SK-N-SH treated with all-trans-retinoic acid at 6 μM for 48 hours (cell line): ENCODE measurements around the gene KRT9.

ENCODE experiments used
- ATAC-seq: fragments of 200-7000 bp; cut with Tn5 transposase; 3 replicates; pipeline ENCODE4 v1.9.1; 2020; ENCODE audit warnings: mild to moderate bottlenecking, moderate library complexity
- CSDC2 ChIP-seq: fragments of 250-450 bp; sonication (Bioruptor Pico); IDR thresholded peaks from 2 replicates; pipeline ENCODE4 v1.5.0; 2020; ENCODE audit warnings: mild to moderate bottlenecking, moderate library complexity
- ESRRG ChIP-seq: fragments of 250-450 bp; sonication (Bioruptor Pico); IDR thresholded peaks from 2 replicates; pipeline ENCODE4 v1.6.1; 2021; ENCODE audit warnings: mild to moderate bottlenecking
- GLIS3 ChIP-seq: fragments of 250-450 bp; sonication (Bioruptor Pico); IDR thresholded peaks from 2 replicates; pipeline ENCODE4 v1.5.0; 2020; ENCODE audit warnings: mild to moderate bottlenecking, moderate library complexity
- ISL1 ChIP-seq: fragments of 250-450 bp; sonication (Bioruptor Pico); IDR thresholded peaks from 2 replicates; pipeline ENCODE4 v2.1.2; 2022; ENCODE audit warnings: mild to moderate bottlenecking, moderate library complexity
- OSR1 ChIP-seq: fragments of 250-450 bp; sonication (Bioruptor Pico); IDR thresholded peaks from 2 replicates; pipeline ENCODE4 v1.8.0; 2022; ENCODE audit warnings: moderate library complexity, mild to moderate bottlenecking, inconsistent platforms
- PPARA ChIP-seq: fragments of 250-450 bp; sonication (Bioruptor Pico); IDR thresholded peaks from 2 replicates; pipeline ENCODE4 v1.5.0; 2020; ENCODE audit warnings: mild to moderate bottlenecking, borderline replicate concordance
- RARB ChIP-seq: fragments of 250-450 bp; sonication (Bioruptor Pico); IDR thresholded peaks from 2 replicates; pipeline ENCODE4 v1.8.0; 2021; ENCODE audit warnings: mild to moderate bottlenecking, moderate library complexity
- TCF4 ChIP-seq: fragments of 250-450 bp; sonication (Bioruptor Pico); IDR thresholded peaks from 2 replicates; pipeline ENCODE4 v1.8.0; 2021; ENCODE audit warnings: mild to moderate bottlenecking, moderate library complexity, borderline replicate concordance
- TOX ChIP-seq: fragments of 250-450 bp; sonication (Bioruptor Pico); IDR thresholded peaks from 2 replicates; pipeline ENCODE4 v1.8.0; 2021; ENCODE audit warnings: mild to moderate bottlenecking, moderate library complexity, borderline replicate concordance
- ZC3H10 ChIP-seq: fragments of 250-450 bp; sonication (Bioruptor Pico); IDR thresholded peaks from 2 replicates; pipeline ENCODE4 v1.5.1; 2021; ENCODE audit warnings: mild to moderate bottlenecking, moderate library complexity
- ZFP3 ChIP-seq: fragments of 250-450 bp; sonication (Bioruptor Pico); IDR thresholded peaks from 2 replicates; pipeline ENCODE4 v1.5.0; 2020; ENCODE audit warnings: mild to moderate bottlenecking, moderate library complexity
- ZFP30 ChIP-seq: fragments of 450-650 bp; formaldehyde crosslinking; IDR thresholded peaks from 2 replicates; pipeline ENCODE4 v1.5.0; 2022; ENCODE audit warnings: mild to moderate bottlenecking, moderate library complexity
- ZNF565 ChIP-seq: fragments of 450-650 bp; formaldehyde crosslinking; conservative IDR thresholded peaks from 2 replicates; pipeline ENCODE4 v1.5.0; 2020; ENCODE audit warnings: low read depth, mild to moderate bottlenecking, moderate library complexity
- ZNF8 ChIP-seq: fragments of 450-650 bp; formaldehyde crosslinking; IDR thresholded peaks from 2 replicates; pipeline ENCODE4 v1.5.0; 2020; ENCODE audit warnings: mild to moderate bottlenecking, moderate library complexity
- TF ChIP-seq, protein P1 (sequence below): fragments of 250-450 bp; sonication (Bioruptor Pico); IDR thresholded peaks from 2 replicates; pipeline ENCODE4 v1.8.0; 2020; ENCODE audit warnings: mild to moderate bottlenecking, moderate library complexity, borderline replicate concordance
- TF ChIP-seq, protein P2 (sequence below): fragments of 250-450 bp; sonication (Bioruptor Pico); IDR thresholded peaks from 2 replicates; pipeline ENCODE4 v1.5.1; 2021; ENCODE audit warnings: mild to moderate bottlenecking, moderate library complexity
- TF ChIP-seq, protein P3 (sequence below): fragments of 250-450 bp; sonication (Bioruptor Pico); IDR thresholded peaks from 2 replicates; pipeline ENCODE4 v1.5.0; 2020; ENCODE audit warnings: mild to moderate bottlenecking, moderate library complexity
- TF ChIP-seq, protein P4 (sequence below): fragments of 250-450 bp; sonication (Bioruptor Pico); IDR thresholded peaks from 2 replicates; pipeline ENCODE4 v1.8.0; 2021; ENCODE audit warnings: low read depth, mild to moderate bottlenecking, moderate library complexity, borderline replicate concordance
- TF ChIP-seq, protein P5 (sequence below): fragments of 250-450 bp; sonication (Bioruptor Pico); IDR thresholded peaks from 2 replicates; pipeline ENCODE4 v1.5.1; 2020; ENCODE audit warnings: low read depth, mild to moderate bottlenecking, moderate library complexity

Gene KRT9

DNA sequence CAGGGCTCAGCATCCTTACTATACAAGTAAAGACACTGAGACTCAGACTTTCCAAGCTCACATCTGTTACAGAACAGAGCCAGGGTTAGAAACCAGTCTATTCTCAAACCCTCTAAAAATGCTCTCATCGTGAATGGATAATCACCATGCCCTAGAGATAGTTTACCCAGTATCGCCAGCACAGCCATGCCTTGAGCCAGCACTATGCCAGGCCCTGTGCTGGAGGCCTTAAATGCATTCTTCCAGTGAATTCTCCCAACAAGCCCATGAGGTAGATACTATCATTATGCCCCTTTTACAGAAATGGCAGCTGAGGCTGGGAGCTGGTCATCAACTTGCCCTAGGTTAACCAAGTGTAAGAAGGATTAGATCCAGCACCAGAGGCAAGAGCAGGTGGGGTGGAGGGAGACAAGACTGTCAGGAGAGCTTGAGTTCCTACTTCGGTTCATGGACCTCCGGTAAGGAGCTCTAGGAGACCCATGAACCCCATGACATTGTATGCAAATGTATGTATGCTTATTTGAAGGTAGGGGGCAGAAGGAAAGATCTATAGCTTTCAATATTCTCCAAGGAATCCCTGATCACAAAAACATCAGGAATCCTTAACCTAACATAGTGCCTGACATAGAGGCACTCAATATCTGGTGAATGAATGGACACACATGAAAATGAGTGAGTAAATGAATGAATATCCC lies 9.7 kb upstream of the KRT9 start (continued):
- TF ChIP-seq, protein P1, sequence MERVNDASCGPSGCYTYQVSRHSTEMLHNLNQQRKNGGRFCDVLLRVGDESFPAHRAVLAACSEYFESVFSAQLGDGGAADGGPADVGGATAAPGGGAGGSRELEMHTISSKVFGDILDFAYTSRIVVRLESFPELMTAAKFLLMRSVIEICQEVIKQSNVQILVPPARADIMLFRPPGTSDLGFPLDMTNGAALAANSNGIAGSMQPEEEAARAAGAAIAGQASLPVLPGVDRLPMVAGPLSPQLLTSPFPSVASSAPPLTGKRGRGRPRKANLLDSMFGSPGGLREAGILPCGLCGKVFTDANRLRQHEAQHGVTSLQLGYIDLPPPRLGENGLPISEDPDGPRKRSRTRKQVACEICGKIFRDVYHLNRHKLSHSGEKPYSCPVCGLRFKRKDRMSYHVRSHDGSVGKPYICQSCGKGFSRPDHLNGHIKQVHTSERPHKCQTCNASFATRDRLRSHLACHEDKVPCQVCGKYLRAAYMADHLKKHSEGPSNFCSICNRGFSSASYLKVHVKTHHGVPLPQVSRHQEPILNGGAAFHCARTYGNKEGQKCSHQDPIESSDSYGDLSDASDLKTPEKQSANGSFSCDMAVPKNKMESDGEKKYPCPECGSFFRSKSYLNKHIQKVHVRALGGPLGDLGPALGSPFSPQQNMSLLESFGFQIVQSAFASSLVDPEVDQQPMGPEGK (CRISPR knock-in tag), result no peak

DNA sequence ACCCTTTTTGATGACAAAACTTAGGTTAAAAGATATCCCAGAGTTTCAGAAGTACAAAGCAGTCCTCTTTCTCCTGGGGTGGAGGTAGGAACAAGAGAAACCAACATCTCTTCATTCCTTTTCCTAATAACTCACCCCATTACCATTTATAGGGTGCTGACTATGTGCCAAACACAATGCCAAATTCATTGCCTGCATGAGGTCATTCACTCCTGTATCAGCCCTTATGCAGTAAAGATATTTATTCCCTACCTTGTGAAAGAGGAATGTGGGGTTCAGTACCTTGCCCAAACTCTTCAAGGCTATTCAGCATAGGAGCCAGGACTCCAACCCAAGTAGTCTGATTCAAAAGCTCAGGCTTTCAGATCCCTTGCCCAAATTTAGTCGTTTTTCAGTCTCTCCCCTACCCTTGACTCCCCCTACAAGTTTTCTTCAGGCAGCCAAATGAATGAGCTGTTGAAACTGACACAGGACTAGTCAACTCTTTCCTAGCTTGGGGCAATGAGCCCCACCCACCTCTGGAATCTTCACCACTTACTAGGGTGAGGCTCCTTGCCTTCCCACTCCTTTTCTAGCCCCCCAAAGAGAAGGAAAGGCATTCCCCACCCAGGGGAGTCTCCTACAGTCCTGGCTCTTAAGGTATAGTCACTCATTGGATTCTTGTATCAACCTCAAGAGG lies 9.0 kb upstream of the KRT9 start:
- TF ChIP-seq ZNF8 (CRISPR knock-in tag) (no peak), TCF4 (CRISPR knock-in tag) (no peak), ZFP3 (no peak), CSDC2 (CRISPR knock-in tag) (no peak), ISL1 (CRISPR knock-in tag) (no peak), RARB (CRISPR knock-in tag) (no peak), ESRRG (CRISPR knock-in tag) (no peak)
- TF ChIP-seq, protein P2, sequence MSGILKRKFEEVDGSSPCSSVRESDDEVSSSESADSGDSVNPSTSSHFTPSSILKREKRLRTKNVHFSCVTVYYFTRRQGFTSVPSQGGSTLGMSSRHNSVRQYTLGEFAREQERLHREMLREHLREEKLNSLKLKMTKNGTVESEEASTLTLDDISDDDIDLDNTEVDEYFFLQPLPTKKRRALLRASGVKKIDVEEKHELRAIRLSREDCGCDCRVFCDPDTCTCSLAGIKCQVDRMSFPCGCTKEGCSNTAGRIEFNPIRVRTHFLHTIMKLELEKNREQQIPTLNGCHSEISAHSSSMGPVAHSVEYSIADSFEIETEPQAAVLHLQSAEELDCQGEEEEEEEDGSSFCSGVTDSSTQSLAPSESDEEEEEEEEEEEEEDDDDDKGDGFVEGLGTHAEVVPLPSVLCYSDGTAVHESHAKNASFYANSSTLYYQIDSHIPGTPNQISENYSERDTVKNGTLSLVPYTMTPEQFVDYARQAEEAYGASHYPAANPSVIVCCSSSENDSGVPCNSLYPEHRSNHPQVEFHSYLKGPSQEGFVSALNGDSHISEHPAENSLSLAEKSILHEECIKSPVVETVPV (CRISPR knock-in tag), result no peak
- TF ChIP-seq, protein P3, sequence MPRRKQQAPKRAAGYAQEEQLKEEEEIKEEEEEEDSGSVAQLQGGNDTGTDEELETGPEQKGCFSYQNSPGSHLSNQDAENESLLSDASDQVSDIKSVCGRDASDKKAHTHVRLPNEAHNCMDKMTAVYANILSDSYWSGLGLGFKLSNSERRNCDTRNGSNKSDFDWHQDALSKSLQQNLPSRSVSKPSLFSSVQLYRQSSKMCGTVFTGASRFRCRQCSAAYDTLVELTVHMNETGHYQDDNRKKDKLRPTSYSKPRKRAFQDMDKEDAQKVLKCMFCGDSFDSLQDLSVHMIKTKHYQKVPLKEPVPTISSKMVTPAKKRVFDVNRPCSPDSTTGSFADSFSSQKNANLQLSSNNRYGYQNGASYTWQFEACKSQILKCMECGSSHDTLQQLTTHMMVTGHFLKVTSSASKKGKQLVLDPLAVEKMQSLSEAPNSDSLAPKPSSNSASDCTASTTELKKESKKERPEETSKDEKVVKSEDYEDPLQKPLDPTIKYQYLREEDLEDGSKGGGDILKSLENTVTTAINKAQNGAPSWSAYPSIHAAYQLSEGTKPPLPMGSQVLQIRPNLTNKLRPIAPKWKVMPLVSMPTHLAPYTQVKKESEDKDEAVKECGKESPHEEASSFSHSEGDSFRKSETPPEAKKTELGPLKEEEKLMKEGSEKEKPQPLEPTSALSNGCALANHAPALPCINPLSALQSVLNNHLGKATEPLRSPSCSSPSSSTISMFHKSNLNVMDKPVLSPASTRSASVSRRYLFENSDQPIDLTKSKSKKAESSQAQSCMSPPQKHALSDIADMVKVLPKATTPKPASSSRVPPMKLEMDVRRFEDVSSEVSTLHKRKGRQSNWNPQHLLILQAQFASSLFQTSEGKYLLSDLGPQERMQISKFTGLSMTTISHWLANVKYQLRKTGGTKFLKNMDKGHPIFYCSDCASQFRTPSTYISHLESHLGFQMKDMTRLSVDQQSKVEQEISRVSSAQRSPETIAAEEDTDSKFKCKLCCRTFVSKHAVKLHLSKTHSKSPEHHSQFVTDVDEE (CRISPR knock-in tag), result no peak
- TF ChIP-seq, protein P4, sequence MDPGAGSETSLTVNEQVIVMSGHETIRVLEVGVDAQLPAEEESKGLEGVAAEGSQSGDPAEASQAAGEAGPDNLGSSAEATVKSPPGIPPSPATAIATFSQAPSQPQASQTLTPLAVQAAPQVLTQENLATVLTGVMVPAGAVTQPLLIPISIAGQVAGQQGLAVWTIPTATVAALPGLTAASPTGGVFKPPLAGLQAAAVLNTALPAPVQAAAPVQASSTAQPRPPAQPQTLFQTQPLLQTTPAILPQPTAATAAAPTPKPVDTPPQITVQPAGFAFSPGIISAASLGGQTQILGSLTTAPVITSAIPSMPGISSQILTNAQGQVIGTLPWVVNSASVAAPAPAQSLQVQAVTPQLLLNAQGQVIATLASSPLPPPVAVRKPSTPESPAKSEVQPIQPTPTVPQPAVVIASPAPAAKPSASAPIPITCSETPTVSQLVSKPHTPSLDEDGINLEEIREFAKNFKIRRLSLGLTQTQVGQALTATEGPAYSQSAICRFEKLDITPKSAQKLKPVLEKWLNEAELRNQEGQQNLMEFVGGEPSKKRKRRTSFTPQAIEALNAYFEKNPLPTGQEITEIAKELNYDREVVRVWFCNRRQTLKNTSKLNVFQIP (CRISPR knock-in tag), result no peak
- ATAC-seq, result no peak

DNA sequence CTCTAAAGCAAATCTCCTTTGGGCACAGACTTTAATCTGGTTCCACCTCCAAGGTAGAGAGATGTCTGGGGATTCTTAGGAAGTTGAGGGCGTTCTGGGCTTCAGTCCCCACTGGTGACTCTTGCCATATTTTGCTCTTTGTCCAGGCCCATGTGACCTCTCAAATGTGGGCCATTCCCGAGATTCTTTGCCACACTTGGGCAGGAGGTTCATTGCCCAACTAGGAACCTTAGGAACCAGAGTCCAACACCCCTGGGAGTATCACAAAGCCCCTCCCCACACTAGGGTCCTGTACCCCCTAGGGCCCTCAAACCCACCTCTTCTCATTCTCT lies 8.4 kb upstream of the KRT9 start:
- no peak for ATAC-seq
- TF ChIP-seq ZNF565 (CRISPR knock-in tag) (no peak), CSDC2 (CRISPR knock-in tag) (no peak), TOX (CRISPR knock-in tag) (no peak), GLIS3 (CRISPR knock-in tag) (no peak), ESRRG (CRISPR knock-in tag) (no peak), ZFP3 (no peak), PPARA (CRISPR knock-in tag) (no peak), ZC3H10 (no peak), ZNF8 (CRISPR knock-in tag) (no peak), ZFP30 (CRISPR knock-in tag) (no peak), OSR1 (no peak)
- TF ChIP-seq, protein P3 (CRISPR knock-in tag), result no peak
- TF ChIP-seq, protein P1 (CRISPR knock-in tag), result no peak
- TF ChIP-seq, protein P5, sequence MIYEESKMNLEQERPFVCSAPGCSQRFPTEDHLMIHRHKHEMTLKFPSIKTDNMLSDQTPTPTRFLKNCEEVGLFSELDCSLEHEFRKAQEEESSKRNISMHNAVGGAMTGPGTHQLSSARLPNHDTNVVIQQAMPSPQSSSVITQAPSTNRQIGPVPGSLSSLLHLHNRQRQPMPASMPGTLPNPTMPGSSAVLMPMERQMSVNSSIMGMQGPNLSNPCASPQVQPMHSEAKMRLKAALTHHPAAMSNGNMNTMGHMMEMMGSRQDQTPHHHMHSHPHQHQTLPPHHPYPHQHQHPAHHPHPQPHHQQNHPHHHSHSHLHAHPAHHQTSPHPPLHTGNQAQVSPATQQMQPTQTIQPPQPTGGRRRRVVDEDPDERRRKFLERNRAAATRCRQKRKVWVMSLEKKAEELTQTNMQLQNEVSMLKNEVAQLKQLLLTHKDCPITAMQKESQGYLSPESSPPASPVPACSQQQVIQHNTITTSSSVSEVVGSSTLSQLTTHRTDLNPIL (CRISPR knock-in tag), result no peak
- TF ChIP-seq, protein P2 (CRISPR knock-in tag), result no peak
